K562 (cell line): ENCODE data around the gene MRPL40. TPM values are rescaled to one million over a fixed set of nuclear protein-coding genes. Genes with fewer than 3 reads are reported as not detected.

Source experiments
- BACH1 ChIP-seq: fragments of 200-800 bp; sonication (Bioruptor generic); IDR thresholded peaks from 2 replicates; pipeline ENCODE4 v1.6.1; 2016; ENCODE audit warnings: missing genetic modification characterization, missing compliant biosample characterization
- BHLHE40 ChIP-seq: IDR thresholded peaks from 2 replicates; pipeline ENCODE4 v1.6.1; 2011; ENCODE audit warnings: low read length, improper control_type of control experiment
- KAT2B ChIP-seq: IDR thresholded peaks from one replicate; pipeline ENCODE4 v1.6.1; 2012; ENCODE audit warnings: low read depth, mild to moderate bottlenecking, control low read depth, inconsistent platforms, low read length, moderate library complexity
- MITF ChIP-seq: IDR thresholded peaks from 2 replicates; pipeline ENCODE4 v1.6.1; 2014; ENCODE audit warnings: antibody characterized with exemption
- PML ChIP-seq: IDR thresholded peaks from 2 replicates; pipeline ENCODE4 v1.6.1; 2012; ENCODE audit warnings: low read length, inconsistent platforms
- PTBP1 ChIP-seq: fragments of 200-400 bp; formaldehyde crosslinking; IDR thresholded peaks from 2 replicates; pipeline ENCODE4 v1.6.1; 2017; ENCODE audit warnings: low read depth, low read length
- SREBF1 ChIP-seq: fragments of 150-350 bp; IDR thresholded peaks from 2 replicates; pipeline ENCODE4 v1.6.1; 2014; ENCODE audit warnings: antibody characterized with exemption, low read depth, low read length, borderline replicate concordance
- STAT6 ChIP-seq: sonication (generic); formaldehyde crosslinking; IDR thresholded peaks from 2 replicates; pipeline ENCODE4 v1.8.1; 2023; ENCODE audit warnings: mild to moderate bottlenecking, missing genetic modification reagents
- ZC3H11A ChIP-seq: IDR thresholded peaks from 2 replicates; pipeline ENCODE4 v1.6.1; 2012; ENCODE audit warnings: low read depth, low read length, improper control_type of control experiment
- ZNF583 ChIP-seq: fragments of 250-450 bp; sonication (Bioruptor Pico); IDR thresholded peaks from 2 replicates; pipeline ENCODE4 v1.4.0; 2020
- polyA plus RNA-seq, 8 experiments: library from polyadenylated mRNA; depleted of rRNA in 4 of 8; stranded (reverse) in 5 of 8; unstranded in 3 of 8; fragments of >200 nt; fragmentation: Nextera tagmentation in 2 of 8; fragmentation: Illumina TruSeq in 1 of 8; extraction: Ambion mirVana in 2 of 8; extraction: Trizol in 1 of 8; gene quantifications; 2 replicates each; pipeline versions ENCODE4 v1.2.1 to v1.2.3, GENCODE V29; 2011 to 2014; ENCODE audit warnings: inconsistent platforms in 1 of 8, missing spikeins in 1 of 8
- total RNA-seq, 7 experiments: library from RNA; depleted of rRNA in 6 of 7; stranded (reverse); fragments of >200 nt in 6 of 7; fragmentation: Illumina TruSeq in 2 of 7; extraction: Trizol in 2 of 7; gene quantifications; 2 replicates each; pipeline versions ENCODE4 v1.2.1 to v1.2.3, GENCODE V29; 2011 to 2021; ENCODE audit warnings: low replicate concordance in 1 of 7

MRPL40 gene
- total and polyA plus RNA-seq, 9 of the 15 experiments (the other 6 are each of a cell fraction or from before 2014, with no cell fraction given), result 132 to 652 (median 208) TPM

GRCh38 chr22:19419464-19420178, 12.7 kb upstream of the MRPL40 start (continued):
- TF ChIP-seq PML (peak; percentile 98), ZNF583 (CRISPR knock-in tag) (peak; percentile 86), PTBP1 (0 out of 2 replicates have a peak, but pooled peaks have one; percentile 86), BACH1 (tag) (peak; percentile 65; the same call in 1 of the 2 replicates), KAT2B (no peak), STAT6 (CRISPR knock-in tag) (peak; percentile 57; the same call in 1 of the 2 replicates), BHLHE40 (peak; percentile 81), SREBF1 (no peak), MITF (no peak), ZC3H11A (0 out of 2 replicates have a peak, but pooled peaks have one; percentile 61)
